MCF 10A (cell line): Measurements from ENCODE around the gene STK32B. TPM values are rescaled to one million over a fixed set of nuclear protein-coding genes. Genes with fewer than 3 reads are reported as not detected.

ENCODE experiments used
- BruUV-seq: library from RNA; stranded (reverse); fragments of 400-500 nt; replicated peaks from 2 replicates; lab custom pipeline; 2021; lab: Mats Ljungman, UMichigan
- CTCF ChIA-PET: fragments of 300-600 bp; sonication (Branson Sonifier 250); formaldehyde crosslinking; extraction: SDS; loops from one replicate; lab custom pipeline; 2021; ENCODE audit warnings: antibody characterized with exemption, inconsistent platforms; lab: Yijun Ruan, JAX
- POLR2A ChIA-PET: fragments of 300-600, 350-650 bp; sonication (Branson Sonifier 250); formaldehyde crosslinking; extraction: SDS; loops from one replicate; lab custom pipeline; 2020; ENCODE audit warnings: antibody characterized with exemption, inconsistent platforms; lab: Yijun Ruan, JAX
- DNase-seq: peaks from one replicate; pipeline ENCODE4 v3.0.0-alpha.2; 2018; ENCODE audit not compliant: unreplicated experiment
- H3K27ac Mint-ChIP-seq: one replicate; pipeline ENCODE4 v1.8.0; 2022; ENCODE audit warnings: mild to moderate bottlenecking, low read depth, mixed read lengths; ENCODE audit not compliant: unreplicated experiment
- H3K27me3 Mint-ChIP-seq: one replicate; pipeline ENCODE4 v1.8.0; 2022; ENCODE audit warnings: mixed read lengths; ENCODE audit not compliant: insufficient read depth, unreplicated experiment
- H3K36me3 Mint-ChIP-seq: one replicate; pipeline ENCODE4 v1.8.0; 2022; ENCODE audit warnings: mild to moderate bottlenecking, moderate library complexity, mixed read lengths; ENCODE audit not compliant: insufficient read depth, unreplicated experiment
- H3K4me1 Mint-ChIP-seq: one replicate; pipeline ENCODE4 v1.8.0; 2022; ENCODE audit warnings: mixed read lengths; ENCODE audit not compliant: insufficient read depth, unreplicated experiment
- H3K4me3 Mint-ChIP-seq: one replicate; pipeline ENCODE4 v1.8.0; 2022; ENCODE audit warnings: mild to moderate bottlenecking, moderate library complexity, mixed read lengths; ENCODE audit not compliant: unreplicated experiment
- H3K9me3 Mint-ChIP-seq: one replicate; pipeline ENCODE4 v1.8.0; 2022; ENCODE audit warnings: mixed read lengths; ENCODE audit not compliant: unreplicated experiment
- intact Hi-C: fragments of 100-400 bp; cut with micrococcal nuclease; formaldehyde crosslinking; loops from 2 replicates; pipeline ENCODE4 v1.14.1; 2022
- total RNA-seq: library from RNA; stranded (reverse); gene quantifications from 2 replicates; pipeline ENCODE4 v1.2.3, GENCODE V29; 2022
- TF ChIP-seq, protein P1 (sequence below): fragments of 200-600 bp; IDR thresholded peaks from one replicate; pipeline ENCODE4 v1.8.0; 2022; ENCODE audit warnings: antibody characterized with exemption, mild to moderate bottlenecking; ENCODE audit not compliant: unreplicated experiment

Gene STK32B
- total RNA-seq, 1 experiment from 2014 or later: not detected

DNA sequence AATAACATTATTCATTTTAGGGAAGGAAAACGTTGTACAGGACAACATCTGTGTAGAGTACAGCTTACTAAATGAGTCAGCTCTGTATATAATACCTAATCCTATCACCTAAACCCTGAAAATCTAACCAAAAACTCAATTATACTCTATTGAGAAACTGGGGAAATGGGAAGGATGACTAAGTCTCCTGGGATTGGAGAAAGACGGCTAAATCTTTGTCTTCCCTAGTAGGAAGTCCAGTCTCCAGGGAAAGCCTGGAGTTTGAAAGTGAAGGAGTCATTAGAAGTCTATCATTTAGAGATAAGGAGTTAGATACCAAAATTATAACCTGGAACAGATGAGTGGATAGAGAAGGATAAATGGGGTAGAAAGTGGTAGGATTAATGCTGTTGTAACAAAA, 286.5 kb downstream of the STK32B start:
- H3K27me3 Mint-ChIP-seq: no peaks in the 10 kb centered on the region
- DNase-seq: no peak
- H3K4me3 Mint-ChIP-seq: no peak overlapping the region
- H3K4me1 Mint-ChIP-seq: no peaks in the 10 kb centered on the region
- intact Hi-C loops: no loop called here
- ChIA-PET CTCF (no interaction called here), POLR2A (no interaction called here)
- peaks cover 15% of the 10 kb centered on the region for H3K9me3 Mint-ChIP-seq
- BruUV-seq: no TSS peak
- no peaks in the 10 kb centered on the region for H3K36me3 Mint-ChIP-seq
- H3K27ac Mint-ChIP-seq: no peak overlapping the region
- TF ChIP-seq, protein P1, sequence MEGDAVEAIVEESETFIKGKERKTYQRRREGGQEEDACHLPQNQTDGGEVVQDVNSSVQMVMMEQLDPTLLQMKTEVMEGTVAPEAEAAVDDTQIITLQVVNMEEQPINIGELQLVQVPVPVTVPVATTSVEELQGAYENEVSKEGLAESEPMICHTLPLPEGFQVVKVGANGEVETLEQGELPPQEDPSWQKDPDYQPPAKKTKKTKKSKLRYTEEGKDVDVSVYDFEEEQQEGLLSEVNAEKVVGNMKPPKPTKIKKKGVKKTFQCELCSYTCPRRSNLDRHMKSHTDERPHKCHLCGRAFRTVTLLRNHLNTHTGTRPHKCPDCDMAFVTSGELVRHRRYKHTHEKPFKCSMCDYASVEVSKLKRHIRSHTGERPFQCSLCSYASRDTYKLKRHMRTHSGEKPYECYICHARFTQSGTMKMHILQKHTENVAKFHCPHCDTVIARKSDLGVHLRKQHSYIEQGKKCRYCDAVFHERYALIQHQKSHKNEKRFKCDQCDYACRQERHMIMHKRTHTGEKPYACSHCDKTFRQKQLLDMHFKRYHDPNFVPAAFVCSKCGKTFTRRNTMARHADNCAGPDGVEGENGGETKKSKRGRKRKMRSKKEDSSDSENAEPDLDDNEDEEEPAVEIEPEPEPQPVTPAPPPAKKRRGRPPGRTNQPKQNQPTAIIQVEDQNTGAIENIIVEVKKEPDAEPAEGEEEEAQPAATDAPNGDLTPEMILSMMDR: no peak

DNA sequence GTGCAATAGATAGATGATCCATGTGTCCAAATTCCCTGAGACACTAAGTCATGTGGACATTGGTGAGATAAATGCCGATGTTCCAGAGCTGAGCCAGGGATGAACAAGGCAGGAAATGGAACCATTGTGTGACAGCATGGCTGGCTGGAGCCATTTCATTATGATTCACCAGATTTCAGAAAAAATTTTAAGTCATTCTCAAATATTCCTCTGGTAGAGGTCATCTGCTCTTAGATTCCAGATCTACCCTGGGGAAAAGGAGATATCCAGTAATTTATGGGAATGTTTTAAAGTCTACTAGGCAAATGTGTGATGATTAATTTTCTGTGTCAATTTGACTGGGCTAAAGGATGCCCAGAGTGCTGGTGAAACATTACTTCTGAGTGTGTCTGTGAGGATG, 287.3 kb downstream of the STK32B start:
- Mint-ChIP-seq H3K36me3 (no peaks in the 10 kb centered on the region), H3K27ac (no peak overlapping the region), H3K27me3 (no peaks in the 10 kb centered on the region), H3K9me3 (peaks cover 15% of the 10 kb centered on the region), H3K4me1 (no peaks in the 10 kb centered on the region), H3K4me3 (no peak overlapping the region)
- DNase-seq: no peak
- ChIA-PET POLR2A (no interaction called here), CTCF (no interaction called here)
- intact Hi-C loops: no loop called here
- TF ChIP-seq, protein P1: no peak
- no TSS peak for BruUV-seq

DNA sequence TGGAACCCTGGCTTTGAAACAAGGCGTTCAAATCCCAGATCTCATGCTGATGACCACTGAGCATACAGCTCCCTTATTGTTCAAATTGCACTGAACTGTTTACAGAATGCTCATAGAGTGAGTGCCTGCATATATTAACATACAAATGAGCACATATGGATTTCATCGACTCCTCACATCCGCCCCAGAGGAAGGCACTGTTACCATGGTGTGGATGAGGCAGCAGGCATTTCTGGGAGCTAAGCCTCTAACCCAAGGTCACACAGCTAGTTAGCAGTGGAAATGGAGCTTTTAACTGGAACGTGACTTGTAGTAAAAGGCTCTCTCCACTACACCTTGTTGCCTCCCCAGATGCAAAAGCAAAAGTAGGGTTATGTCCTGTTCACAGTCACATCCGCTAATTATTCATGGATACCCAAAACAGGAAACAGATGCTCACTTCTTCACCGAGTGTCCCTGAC, 289.7 kb downstream of the STK32B start:
- no peaks in the 10 kb centered on the region for H3K4me1 Mint-ChIP-seq
- POLR2A ChIA-PET: no interaction called here
- no peaks in the 10 kb centered on the region for H3K27me3 Mint-ChIP-seq
- peaks cover 7% of the 10 kb centered on the region for H3K9me3 Mint-ChIP-seq
- intact Hi-C loops: no loop called here
- CTCF ChIA-PET: no interaction called here
- TF ChIP-seq, protein P1: no peak
- no TSS peak for BruUV-seq
- H3K36me3 Mint-ChIP-seq: no peaks in the 10 kb centered on the region
- DNase-seq: no peak
- no peak overlapping the region for H3K27ac Mint-ChIP-seq
- H3K4me3 Mint-ChIP-seq: no peak overlapping the region

DNA sequence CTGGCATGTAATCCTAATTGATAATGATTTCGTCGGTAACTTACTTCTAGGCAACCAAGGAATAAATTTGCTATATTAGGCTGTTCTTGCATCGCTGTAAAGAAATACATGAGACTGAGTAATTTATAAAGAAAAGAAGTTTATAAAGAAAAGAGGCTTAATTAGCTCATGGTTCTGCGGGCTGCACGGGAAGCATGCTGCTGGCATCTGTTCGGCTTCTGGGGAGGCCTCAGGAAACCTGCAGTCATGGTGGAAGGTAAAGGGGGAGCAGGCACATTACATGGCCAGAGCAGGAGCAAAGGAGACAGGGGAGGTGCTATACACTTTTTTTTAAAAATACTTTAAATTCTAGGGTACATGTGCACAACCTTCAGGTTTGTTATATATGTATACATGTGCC, 290.2 kb downstream of the STK32B start:
- peaks cover 7% of the 10 kb centered on the region for H3K9me3 Mint-ChIP-seq
- H3K27ac Mint-ChIP-seq: no peak overlapping the region
- TF ChIP-seq, protein P1: no peak
- no TSS peak for BruUV-seq
- CTCF ChIA-PET: no interaction called here
- H3K27me3 Mint-ChIP-seq: no peaks in the 10 kb centered on the region
- no peaks in the 10 kb centered on the region for H3K36me3 Mint-ChIP-seq
- no peak for DNase-seq
- intact Hi-C loops: no loop called here
- no peaks in the 10 kb centered on the region for H3K4me1 Mint-ChIP-seq
- POLR2A ChIA-PET: no interaction called here
- no peak overlapping the region for H3K4me3 Mint-ChIP-seq
